ENCODE data around the gene BTN2A1.
"Not testable (repeated sequence)": the region's sequence is repeated elsewhere in the genome, so short reads cannot be mapped to it uniquely, and the experiment has no call there.

Gene BTN2A1

GRCh38 chr6:26497610-26498009 lies 39.9 kb downstream of the BTN2A1 start:
- DNase-seq = no peak

- DNase-seq = no peak
Measured at GRCh38 chr6:26500102-26500501, 42.3 kb downstream of the BTN2A1 start, which contains the start of gene BTN1A1. BTN1A1 (plus strand) TSS chr6:26500303; CDS start chr6:26501287, 984 bp downstream.

- peak; percentile 37 to 38 for DNase-seq
Measured at GRCh38 chr6:26501482-26501986, 43.8 kb downstream of the BTN2A1 start.

GRCh38 chr6:26502165-26502564 lies 44.4 kb downstream of the BTN2A1 start:
- DNase-seq = no peak

- DNase-seq = no peak
Measured at GRCh38 chr6:26502626-26503025, 44.9 kb downstream of the BTN2A1 start.

- no peak for DNase-seq
Measured at GRCh38 chr6:26507658-26508057, 49.9 kb downstream of the BTN2A1 start.

- DNase-seq = not testable (repeated sequence)
Measured at GRCh38 chr6:26511033-26511432, 53.3 kb downstream of the BTN2A1 start.

- DNase-seq = no peak
Measured at GRCh38 chr6:26514984-26515383, 57.2 kb downstream of the BTN2A1 start.

- no peak for DNase-seq
Measured at GRCh38 chr6:26516481-26517427, 59.0 kb downstream of the BTN2A1 start.

All from CD4-positive, alpha-beta T cell treated with Interleukin-1 beta for 1 hour (primary cell).